ENCODE data around the gene SGTA.

SGTA gene

GRCh38 chr19:2770055-2771013, 12.7 kb downstream of the SGTA start:
- no peak for DNase-seq (ENCODE audit: low read depth)

- no peak for DNase-seq (ENCODE audit: low read depth)
These were observed 13.9 kb downstream of the SGTA start for GRCh38 chr19:2769218-2769617.

GRCh38 chr19:2768365-2769132, 14.5 kb downstream of the SGTA start:
- no peak for DNase-seq (ENCODE audit: low read depth)

- no peak for DNase-seq (ENCODE audit: low read depth)
These were observed 15.4 kb downstream of the SGTA start for GRCh38 chr19:2767688-2768087.

- no peak for DNase-seq (ENCODE audit: low read depth)
These were observed 16.3 kb downstream of the SGTA start for GRCh38 chr19:2766594-2767372.

- DNase-seq (ENCODE audit: low read depth) = no peak
These were observed 17.7 kb downstream of the SGTA start for GRCh38 chr19:2765376-2765775.

- DNase-seq (ENCODE audit: low read depth) = no peak
These were observed 18.1 kb downstream of the SGTA start for GRCh38 chr19:2764945-2765344.

- DNase-seq (ENCODE audit: low read depth) = no peak
These were observed 19.4 kb downstream of the SGTA start for GRCh38 chr19:2763687-2764086.

- no peak for DNase-seq (ENCODE audit: low read depth)
These were observed 20.1 kb downstream of the SGTA start for GRCh38 chr19:2762783-2763496.

GRCh38 chr19:2761876-2762782, 20.9 kb downstream of the SGTA start:
- no peak for DNase-seq (ENCODE audit: low read depth)

GRCh38 chr19:2761309-2761677, 21.8 kb downstream of the SGTA start:
- no peak for DNase-seq (ENCODE audit: low read depth)

- no peak for DNase-seq (ENCODE audit: low read depth)
These were observed 23.1 kb downstream of the SGTA start for GRCh38 chr19:2759965-2760364.

GRCh38 chr19:2759362-2759761, 23.7 kb downstream of the SGTA start:
- no peak for DNase-seq (ENCODE audit: low read depth)

GRCh38 chr19:2758601-2759313, 24.3 kb downstream of the SGTA start:
- DNase-seq (ENCODE audit: low read depth) = no peak

- DNase-seq (ENCODE audit: low read depth) = no peak
These were observed 25.9 kb downstream of the SGTA start for GRCh38 chr19:2756921-2757881.

GRCh38 chr19:2756477-2756876, 26.6 kb downstream of the SGTA start:
- DNase-seq (ENCODE audit: low read depth) = no peak

- no peak for DNase-seq (ENCODE audit: low read depth)
These were observed 27.3 kb downstream of the SGTA start for GRCh38 chr19:2755811-2756210.

- no peak for DNase-seq (ENCODE audit: low read depth)
These were observed 27.7 kb downstream of the SGTA start for GRCh38 chr19:2755448-2755705.

Data from non-pigmented ciliary epithelial cell (primary cell).